Left lung (tissue), 10 donors: Measurements from ENCODE around the gene OR51V1. TPM values are rescaled to one million over a fixed set of nuclear protein-coding genes. Genes with fewer than 3 reads are reported as not detected.

Experiments
- ATAC-seq: fragments of 200-7000 bp; cut with Tn5 transposase; one replicate; pipeline ENCODE4 v1.9.1; 2020; ENCODE audit warnings: moderate library complexity
- DNase-seq, 4 donors: peaks; one replicate each; pipeline ENCODE4 v3.0.0-alpha.2; 2013 to 2020
- H3K27ac ChIP-seq, 2 donors: fragments of 200-600 bp; sonication (generic) in 1 of 2; one replicate each; pipeline versions ENCODE4 v1.5.0 to v1.8.0; 2020 to 2021
- H3K27me3 ChIP-seq, 2 donors: fragments of 200-600 bp; sonication (generic) in 1 of 2; one replicate each; pipeline versions ENCODE4 v1.5.0 to v1.8.0; 2020 to 2021
- H3K36me3 ChIP-seq, 2 donors: fragments of 200-600 bp; sonication (generic) in 1 of 2; one replicate each; pipeline versions ENCODE4 v1.5.0 to v1.8.0; 2020 to 2021
- H3K4me1 ChIP-seq, 2 donors: fragments of 200-600 bp; one replicate each; pipeline ENCODE4 v1.8.0; 2021
- H3K4me3 ChIP-seq, 2 donors: fragments of 200-600 bp; sonication (generic) in 1 of 2; one replicate each; pipeline versions ENCODE4 v1.5.0 to v1.8.0; 2020 to 2021; ENCODE audit warnings: mild to moderate bottlenecking in 1 of 2
- H3K9me3 ChIP-seq, 2 donors: fragments of 200-600 bp; sonication (generic) in 1 of 2; one replicate each; pipeline versions ENCODE4 v1.5.0 to v1.8.0; 2020 to 2021
- intact Hi-C, 2 donors: fragments of 100-400 bp; cut with DNase I; formaldehyde crosslinking; loops; one replicate each; pipeline versions ENCODE4 v1.11.2 to v1.14.2; 2022
- polyA plus RNA-seq, 6 donors: library from polyadenylated mRNA; unstranded; fragments of 120-200 nt; gene quantifications; one replicate each; pipeline ENCODE4 v1.2.1, GENCODE V29; 2013; ENCODE audit not compliant: insufficient read length in 6 of 6
- total RNA-seq, 2 donors: library from RNA; stranded (reverse); fragmentation: NEBNext Ultra II Directional; extraction: Animal tissue kit (Norgen Biotek cat#: 25700); gene quantifications; one replicate each; pipeline ENCODE4 v1.2.1, GENCODE V29; 2021
- TF ChIP-seq, protein P1 (sequence below), 2 donors: fragments of 200-600 bp; sonication (generic) in 1 of 2; IDR thresholded peaks; one replicate each; pipeline versions ENCODE4 v1.5.0 to v1.8.0; 2021; ENCODE audit warnings: antibody characterized with exemption in 2 of 2
- donor health status: DM: no; HTN: yes; CAD: no.
- donor health status: DM: no; HTN: no; CAD: no.

The OR51V1 gene
- total and polyA plus RNA-seq, 8 donors = not detected

DNA sequence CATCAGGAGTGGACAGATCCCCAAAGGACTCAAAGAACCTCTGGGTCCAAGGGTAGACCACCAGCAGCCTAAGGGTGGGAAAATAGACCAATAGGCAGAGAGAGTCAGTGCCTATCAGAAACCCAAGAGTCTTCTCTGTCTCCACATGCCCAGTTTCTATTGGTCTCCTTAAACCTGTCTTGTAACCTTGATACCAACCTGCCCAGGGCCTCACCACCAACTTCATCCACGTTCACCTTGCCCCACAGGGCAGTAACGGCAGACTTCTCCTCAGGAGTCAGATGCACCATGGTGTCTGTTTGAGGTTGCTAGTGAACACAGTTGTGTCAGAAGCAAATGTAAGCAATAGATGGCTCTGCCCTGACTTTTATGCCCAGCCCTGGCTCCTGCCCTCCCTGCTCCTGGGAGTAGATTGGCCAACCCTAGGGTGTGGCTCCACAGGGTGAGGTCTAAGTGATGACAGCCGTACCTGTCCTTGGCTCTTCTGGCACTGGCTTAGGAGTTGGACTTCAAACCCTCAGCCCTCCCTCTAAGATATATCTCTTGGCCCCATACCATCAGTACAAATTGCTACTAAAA lies 26.3 kb upstream of the OR51V1 start, which contains the start of gene HBB:
Gene HBB, minus strand, starts transcription at position 340 of the 579 bp plus-strand sequence. Its CDS starts 50 bp downstream, at position 290.
- ATAC-seq (no peak), DNase-seq (no peak)
- Histone ChIP-seq H3K27ac (no peak within 1 kb of the TSS), H3K36me3 (no peaks in the 10 kb centered on the region), H3K9me3 (no peaks in the 10 kb centered on the region), H3K4me1 (no peaks in the 10 kb centered on the region), H3K4me3 (no peak within 1 kb of the TSS), H3K27me3 (no peaks in the 10 kb centered on the region)
- TF ChIP-seq, protein P1, sequence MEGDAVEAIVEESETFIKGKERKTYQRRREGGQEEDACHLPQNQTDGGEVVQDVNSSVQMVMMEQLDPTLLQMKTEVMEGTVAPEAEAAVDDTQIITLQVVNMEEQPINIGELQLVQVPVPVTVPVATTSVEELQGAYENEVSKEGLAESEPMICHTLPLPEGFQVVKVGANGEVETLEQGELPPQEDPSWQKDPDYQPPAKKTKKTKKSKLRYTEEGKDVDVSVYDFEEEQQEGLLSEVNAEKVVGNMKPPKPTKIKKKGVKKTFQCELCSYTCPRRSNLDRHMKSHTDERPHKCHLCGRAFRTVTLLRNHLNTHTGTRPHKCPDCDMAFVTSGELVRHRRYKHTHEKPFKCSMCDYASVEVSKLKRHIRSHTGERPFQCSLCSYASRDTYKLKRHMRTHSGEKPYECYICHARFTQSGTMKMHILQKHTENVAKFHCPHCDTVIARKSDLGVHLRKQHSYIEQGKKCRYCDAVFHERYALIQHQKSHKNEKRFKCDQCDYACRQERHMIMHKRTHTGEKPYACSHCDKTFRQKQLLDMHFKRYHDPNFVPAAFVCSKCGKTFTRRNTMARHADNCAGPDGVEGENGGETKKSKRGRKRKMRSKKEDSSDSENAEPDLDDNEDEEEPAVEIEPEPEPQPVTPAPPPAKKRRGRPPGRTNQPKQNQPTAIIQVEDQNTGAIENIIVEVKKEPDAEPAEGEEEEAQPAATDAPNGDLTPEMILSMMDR (IDR thresholded peaks at IDR 0.05) = no peak
- intact Hi-C loops = no loop called here

DNA sequence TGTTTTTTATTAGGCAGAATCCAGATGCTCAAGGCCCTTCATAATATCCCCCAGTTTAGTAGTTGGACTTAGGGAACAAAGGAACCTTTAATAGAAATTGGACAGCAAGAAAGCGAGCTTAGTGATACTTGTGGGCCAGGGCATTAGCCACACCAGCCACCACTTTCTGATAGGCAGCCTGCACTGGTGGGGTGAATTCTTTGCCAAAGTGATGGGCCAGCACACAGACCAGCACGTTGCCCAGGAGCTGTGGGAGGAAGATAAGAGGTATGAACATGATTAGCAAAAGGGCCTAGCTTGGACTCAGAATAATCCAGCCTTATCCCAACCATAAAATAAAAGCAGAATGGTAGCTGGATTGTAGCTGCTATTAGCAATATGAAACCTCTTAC lies 25.0 kb upstream of the OR51V1 start:
- H3K27me3 ChIP-seq = no peaks in the 10 kb centered on the region
- H3K27ac ChIP-seq = no peak overlapping the region
- H3K9me3 ChIP-seq = peaks cover 0 to 2% of the 10 kb centered on the region in 2 donors
- DNase-seq (no peak), ATAC-seq (peak; percentile 79)
- no peaks in the 10 kb centered on the region for H3K36me3 ChIP-seq
- no peaks in the 10 kb centered on the region for H3K4me1 ChIP-seq
- no peak overlapping the region for H3K4me3 ChIP-seq
- intact Hi-C loops = no loop called here
- TF ChIP-seq, protein P1 (IDR thresholded peaks at IDR 0.05) = no peak

DNA sequence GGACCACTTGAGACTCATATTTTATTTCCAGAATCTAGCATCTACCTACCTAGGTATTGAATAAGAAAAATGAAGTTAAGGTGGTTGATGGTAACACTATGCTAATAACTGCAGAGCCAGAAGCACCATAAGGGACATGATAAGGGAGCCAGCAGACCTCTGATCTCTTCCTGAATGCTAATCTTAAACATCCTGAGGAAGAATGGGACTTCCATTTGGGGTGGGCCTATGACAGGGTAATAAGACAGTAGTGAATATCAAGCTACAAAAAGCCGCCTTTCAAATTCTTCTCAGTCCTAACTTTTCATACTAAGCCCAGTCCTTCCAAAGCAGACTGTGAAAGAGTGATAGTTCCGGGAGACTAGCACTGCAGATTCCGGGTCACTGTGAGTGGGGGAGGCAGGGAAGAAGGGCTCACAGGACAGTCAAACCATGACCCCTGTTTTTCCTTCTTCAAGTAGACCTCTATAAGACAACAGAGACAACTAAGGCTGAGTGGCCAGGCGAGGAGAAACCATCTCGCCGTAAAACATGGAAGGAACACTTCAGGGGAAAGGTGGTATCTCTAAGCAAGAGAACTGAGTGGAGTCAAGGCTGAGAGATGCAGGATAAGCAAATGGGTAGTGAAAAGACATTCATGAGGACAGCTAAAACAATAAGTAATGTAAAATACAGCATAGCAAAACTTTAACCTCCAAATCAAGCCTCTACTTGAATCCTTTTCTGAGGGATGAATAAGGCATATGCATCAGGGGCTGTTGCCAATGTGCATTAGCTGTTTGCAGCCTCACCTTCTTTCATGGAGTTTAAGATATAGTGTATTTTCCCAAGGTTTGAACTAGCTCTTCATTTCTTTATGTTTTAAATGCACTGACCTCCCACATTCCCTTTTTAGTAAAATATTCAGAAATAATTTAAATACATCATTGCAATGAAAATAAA lies 24.3 kb upstream of the OR51V1 start:
- H3K4me1 ChIP-seq = no peaks in the 10 kb centered on the region
- ATAC-seq = peak; percentile 83

DNA sequence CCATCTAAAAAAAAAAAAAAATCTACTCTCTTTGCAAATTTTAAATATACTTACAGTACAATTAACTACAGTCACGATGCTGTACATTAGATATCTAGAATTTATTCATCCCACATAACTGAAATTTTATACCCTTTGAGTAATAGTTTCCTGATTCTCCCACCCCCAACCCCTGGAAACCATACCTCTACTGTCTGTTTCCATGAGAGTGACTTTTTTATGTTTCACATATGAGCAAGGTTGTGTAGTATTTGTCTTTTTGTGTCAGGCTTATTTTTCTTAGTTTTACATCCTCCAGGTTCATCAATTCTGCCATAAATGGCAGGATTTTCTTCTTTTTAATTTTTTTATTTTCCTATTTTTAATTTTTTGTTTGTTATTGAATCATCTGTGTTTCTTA lies 23.2 kb upstream of the OR51V1 start:
- Histone ChIP-seq H3K9me3 (peaks cover 0 to 2% of the 10 kb centered on the region in 2 donors), H3K36me3 (no peaks in the 10 kb centered on the region), H3K4me3 (no peak overlapping the region), H3K4me1 (no peaks in the 10 kb centered on the region), H3K27me3 (no peaks in the 10 kb centered on the region), H3K27ac (no peak overlapping the region)
- TF ChIP-seq, protein P1 (IDR thresholded peaks at IDR 0.05) = no peak
- intact Hi-C loops = no loop called here
- DNase-seq (no peak), ATAC-seq (no peak)

More for the DNA sequence above, 24.3 kb upstream of the OR51V1 start:
- TF ChIP-seq, protein P1 (IDR thresholded peaks at IDR 0.05) = no peak
- H3K36me3 ChIP-seq = no peaks in the 10 kb centered on the region
- H3K4me3 ChIP-seq = no peak overlapping the region
- peaks cover 0 to 2% of the 10 kb centered on the region in 2 donors for H3K9me3 ChIP-seq
- intact Hi-C loops = no loop called here
- DNase-seq = no peak
- no peaks in the 10 kb centered on the region for H3K27me3 ChIP-seq
- no peak overlapping the region for H3K27ac ChIP-seq

DNA sequence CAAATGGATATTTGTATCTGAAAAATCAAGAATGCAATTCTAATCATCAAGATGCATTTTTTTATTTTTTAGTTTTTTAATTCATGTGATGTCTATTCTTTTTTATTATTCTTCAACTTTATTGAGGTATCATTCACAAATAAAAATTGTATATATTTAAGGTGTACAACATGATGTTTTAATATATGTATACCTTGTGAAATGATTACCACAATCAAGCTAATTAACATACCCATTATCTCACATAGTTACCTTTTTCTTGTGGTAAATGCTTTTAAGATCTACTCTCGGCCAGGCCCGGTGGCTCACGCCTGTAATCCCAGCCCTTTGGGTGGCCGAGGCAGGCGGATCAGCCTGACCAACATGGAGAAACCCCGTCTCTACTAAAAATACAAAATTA lies 22.7 kb upstream of the OR51V1 start:
- DNase-seq = no peak

More for the DNA sequence above, 22.7 kb upstream of the OR51V1 start:
- Histone ChIP-seq H3K4me3 (no peak overlapping the region), H3K4me1 (no peaks in the 10 kb centered on the region), H3K9me3 (peaks cover 0 to 2% of the 10 kb centered on the region in 2 donors), H3K27me3 (no peaks in the 10 kb centered on the region), H3K36me3 (no peaks in the 10 kb centered on the region), H3K27ac (no peak overlapping the region)
- ATAC-seq = no peak
- intact Hi-C loops = no loop called here
- TF ChIP-seq, protein P1 (IDR thresholded peaks at IDR 0.05) = no peak
